HepG2 (cell line): Measurements from ENCODE around the gene CD151.

ENCODE experiments used
- E2F5 ChIP-seq: sonication (generic); formaldehyde crosslinking; conservative IDR thresholded peaks from 2 replicates; pipeline ENCODE4 v1.4.0; 2020; ENCODE audit warnings: missing genetic modification reagents
- POLR2A ChIP-seq, 2 experiments: IDR thresholded peaks; 2 replicates each; pipeline ENCODE4 v1.6.1; 2011; ENCODE audit warnings: low read depth in 2 of 2, low read length in 2 of 2, mild to moderate bottlenecking in 1 of 2, moderate library complexity in 1 of 2; ENCODE audit not compliant: insufficient read depth in 1 of 2
- RAD51 ChIP-seq: fragments of 450-650 bp; IDR thresholded peaks from 2 replicates; pipeline ENCODE4 v1.6.1; 2016; ENCODE audit warnings: borderline replicate concordance

GRCh38 chr11:823441-824291 is 9.1 kb upstream of the CD151 start:
- no peak for TF ChIP-seq POLR2A (IDR thresholded peaks at IDR 0.05; ENCODE audit: insufficient read depth in 1 of 2, low read depth in 2 of 2, low read length in 2 of 2)
- TF ChIP-seq E2F5 (CRISPR knock-in tag) = no peak
- no peak for TF ChIP-seq RAD51
